HEK293 (cell line): ENCODE results near the gene CCL7.

Source experiments
- GLI2 ChIP-seq: fragments of 450-650 bp; formaldehyde crosslinking; IDR thresholded peaks from 2 replicates; pipeline ENCODE4; 2017; ENCODE audit warnings: missing biosample characterization, missing genetic modification characterization, low read depth, borderline replicate concordance
- ZNF449 ChIP-seq: fragments of 450-650 bp; formaldehyde crosslinking; IDR thresholded peaks from 2 replicates; pipeline ENCODE4 v1.5.1; 2017; ENCODE audit warnings: missing biosample characterization, mild to moderate bottlenecking, missing genetic modification characterization, moderate library complexity
- TF ChIP-seq, protein P1 (sequence below): fragments of 450-650 bp; formaldehyde crosslinking; IDR thresholded peaks from 2 replicates; pipeline ENCODE4 v1.5.1; 2016; ENCODE audit warnings: missing biosample characterization, missing genetic modification characterization

The CCL7 gene

GRCh38 chr17:34319039-34319483 lies 49.0 kb downstream of the CCL7 start, which contains the start of gene CCL8 (continued):
- TF ChIP-seq, protein P1, sequence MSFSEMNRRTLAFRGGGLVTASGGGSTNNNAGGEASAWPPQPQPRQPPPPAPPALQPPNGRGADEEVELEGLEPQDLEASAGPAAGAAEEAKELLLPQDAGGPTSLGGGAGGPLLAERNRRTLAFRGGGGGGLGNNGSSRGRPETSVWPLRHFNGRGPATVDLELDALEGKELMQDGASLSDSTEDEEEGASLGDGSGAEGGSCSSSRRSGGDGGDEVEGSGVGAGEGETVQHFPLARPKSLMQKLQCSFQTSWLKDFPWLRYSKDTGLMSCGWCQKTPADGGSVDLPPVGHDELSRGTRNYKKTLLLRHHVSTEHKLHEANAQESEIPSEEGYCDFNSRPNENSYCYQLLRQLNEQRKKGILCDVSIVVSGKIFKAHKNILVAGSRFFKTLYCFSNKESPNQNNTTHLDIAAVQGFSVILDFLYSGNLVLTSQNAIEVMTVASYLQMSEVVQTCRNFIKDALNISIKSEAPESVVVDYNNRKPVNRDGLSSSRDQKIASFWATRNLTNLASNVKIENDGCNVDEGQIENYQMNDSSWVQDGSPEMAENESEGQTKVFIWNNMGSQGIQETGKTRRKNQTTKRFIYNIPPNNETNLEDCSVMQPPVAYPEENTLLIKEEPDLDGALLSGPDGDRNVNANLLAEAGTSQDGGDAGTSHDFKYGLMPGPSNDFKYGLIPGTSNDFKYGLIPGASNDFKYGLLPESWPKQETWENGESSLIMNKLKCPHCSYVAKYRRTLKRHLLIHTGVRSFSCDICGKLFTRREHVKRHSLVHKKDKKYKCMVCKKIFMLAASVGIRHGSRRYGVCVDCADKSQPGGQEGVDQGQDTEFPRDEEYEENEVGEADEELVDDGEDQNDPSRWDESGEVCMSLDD (tag by site-specific recombination), result no peak
- TF ChIP-seq ZNF449 (tag by site-specific recombination) (no peak), GLI2 (no peak)
